DMS 273 treated with DMSO at 0.1 percent for 48 hours (cell line): ENCODE results near the gene RTKN2.

Experiments used
- DNase-seq: peaks from one replicate; lab custom pipeline; 2025; lab: John Stamatoyannopoulos, UW

RTKN2 gene

GRCh38 chr10:62224606-62225005 is 44.0 kb downstream of the RTKN2 start:
- DNase-seq: no peak

- no peak for DNase-seq
Measured at GRCh38 chr10:62217683-62218082, 51.0 kb downstream of the RTKN2 start.

GRCh38 chr10:62214364-62214874 is 54.2 kb downstream of the RTKN2 start:
- no peak for DNase-seq

- no peak for DNase-seq
Measured at GRCh38 chr10:62205750-62206399, 62.8 kb downstream of the RTKN2 start.

- no peak for DNase-seq
Measured at GRCh38 chr10:62199584-62199983, 69.1 kb downstream of the RTKN2 start.

- no peak for DNase-seq
Measured at GRCh38 chr10:62196528-62196927, 72.1 kb downstream of the RTKN2 start.

GRCh38 chr10:62195675-62195926 is 73.0 kb downstream of the RTKN2 start:
- no peak for DNase-seq

GRCh38 chr10:62194924-62195674 is 73.5 kb downstream of the RTKN2 start:
- DNase-seq: no peak

GRCh38 chr10:62193479-62193878 is 75.2 kb downstream of the RTKN2 start:
- no peak for DNase-seq

- no peak for DNase-seq
Measured at GRCh38 chr10:62189131-62189530, 79.5 kb downstream of the RTKN2 start.

- no peak for DNase-seq
Measured at GRCh38 chr10:62188021-62188616, 80.5 kb downstream of the RTKN2 start.

- no peak for DNase-seq
Measured at GRCh38 chr10:62186999-62187675, 81.5 kb downstream of the RTKN2 start.

- no peak for DNase-seq
Measured at GRCh38 chr10:62185919-62186692, 82.5 kb downstream of the RTKN2 start.

- DNase-seq: no peak
Measured at GRCh38 chr10:62183857-62184795, 84.5 kb downstream of the RTKN2 start.

- DNase-seq: no peak
Measured at GRCh38 chr10:62183442-62183841, 85.2 kb downstream of the RTKN2 start.

- no peak for DNase-seq
Measured at GRCh38 chr10:62182595-62182994, 86.0 kb downstream of the RTKN2 start.

GRCh38 chr10:62182171-62182570 is 86.5 kb downstream of the RTKN2 start:
- DNase-seq: no peak

GRCh38 chr10:62180677-62181076 is 88.0 kb downstream of the RTKN2 start:
- no peak for DNase-seq

- no peak for DNase-seq
Measured at GRCh38 chr10:62178568-62178967, 90.1 kb downstream of the RTKN2 start.

GRCh38 chr10:62177111-62177510 is 91.5 kb downstream of the RTKN2 start:
- no peak for DNase-seq

- DNase-seq: no peak
Measured at GRCh38 chr10:62175251-62175650, 93.4 kb downstream of the RTKN2 start.
